ENCODE data around the gene HSPB8. TPM values are rescaled to one million over a fixed set of nuclear protein-coding genes. Genes with fewer than 3 reads are reported as not detected.

The HSPB8 gene
- total RNA-seq, 1 experiment from 2014 or later: 6.7 TPM

- no peak for TF ChIP-seq ZNF425 (CRISPR knock-in tag; conservative IDR thresholded peaks at IDR 0.05)
- TF ChIP-seq NR3C1 (CRISPR knock-in tag; conservative IDR thresholded peaks at IDR 0.05; ENCODE audit: low read depth): no peak
- no peak for TF ChIP-seq ZNF232 (CRISPR knock-in tag; IDR thresholded peaks at IDR 0.05)
- TF ChIP-seq JUN (CRISPR knock-in tag; IDR thresholded peaks at IDR 0.05): no peak
- no peak for TF ChIP-seq SOX15 (CRISPR knock-in tag; IDR thresholded peaks at IDR 0.05)
- TF ChIP-seq ZNF532 (CRISPR knock-in tag; IDR thresholded peaks at IDR 0.05; ENCODE audit: borderline replicate concordance): no peak
- no peak for TF ChIP-seq CTCF (IDR thresholded peaks at IDR 0.05)
- no peak for TF ChIP-seq PRRX2 (CRISPR knock-in tag; IDR thresholded peaks at IDR 0.05)
- no peak for TF ChIP-seq NFE2L1 (CRISPR knock-in tag; IDR thresholded peaks at IDR 0.05)
- TF ChIP-seq FOXP4 (CRISPR knock-in tag; IDR thresholded peaks at IDR 0.05): no peak
- no peak for TF ChIP-seq ATF3 (CRISPR knock-in tag; conservative IDR thresholded peaks at IDR 0.05)
- no peak for TF ChIP-seq ETV6 (CRISPR knock-in tag; IDR thresholded peaks at IDR 0.05)
Measured at GRCh38 chr12:119241049-119241448, 62.3 kb downstream of the HSPB8 start (continued).

GRCh38 chr12:119241580-119242169 is 62.9 kb downstream of the HSPB8 start:
- no peak for DNase-seq (ENCODE audit: low spot score)
- H3K27ac Mint-ChIP-seq: no peak overlapping the region
- ATAC-seq: peak; percentile 52; the same call in 1 of the 2 replicates
- POLR2A ChIA-PET: no interaction called here
- CTCF ChIA-PET: interaction anchor here (0.7 kb wide), 1 partner anchor 33 kb away, joined by 3 read pairs; no protein-coding TSS in a partner anchor
- H3K4me3 Mint-ChIP-seq: no peak overlapping the region
- H3K27me3 Mint-ChIP-seq (ENCODE audit: low read depth): no peaks in the 10 kb centered on the region
- TF ChIP-seq ESRRA (CRISPR knock-in tag; IDR thresholded peaks at IDR 0.05; ENCODE audit: borderline replicate concordance) (no peak), NFYB (CRISPR knock-in tag; conservative IDR thresholded peaks at IDR 0.05; ENCODE audit: low read depth) (peak; percentile 28; the same call in 1 of the 2 replicates), ZBTB21 (CRISPR knock-in tag; IDR thresholded peaks at IDR 0.05; ENCODE audit: borderline replicate concordance) (no peak), SOX15 (CRISPR knock-in tag; IDR thresholded peaks at IDR 0.05) (no peak), ZNF138 (CRISPR knock-in tag; conservative IDR thresholded peaks at IDR 0.05) (no peak)
- peaks cover 28% of the 10 kb centered on the region for H3K4me1 Mint-ChIP-seq
- no peaks in the 10 kb centered on the region for H3K36me3 Mint-ChIP-seq
- no peaks in the 10 kb centered on the region for H3K9me3 Mint-ChIP-seq

Other genes with a start within 250 kb of the HSPB8 start
- 0.78 to 0.96 TPM (median 0.96 TPM) in 3 replicates for gene SRRM4, start 197.4 kb upstream of the HSPB8 start, total RNA-seq (2021)
- 0.57 to 1.1 TPM (median 0.82 TPM) in 3 replicates for gene CCDC60, start 155.8 kb downstream of the HSPB8 start, total RNA-seq (2021)

All from WTC11 (cell line).